Loucy (cell line): ENCODE data around the gene CSHL1.
A peak's percentile ranks its signal among the peaks of the same experiment; 100 is the strongest.
"Not testable (repeated sequence)": the region's sequence is repeated elsewhere in the genome, so short reads cannot be mapped to it uniquely, and the experiment has no call there.

Experiments used
- H2AFZ ChIP-seq: fragments of 200-600 bp; sonication (generic); 2 replicates; pipeline ENCODE4 v1.6.0; 2016; ENCODE audit warnings: antibody characterized with exemption, mild to moderate bottlenecking, low read length, moderate library complexity
- H3F3A ChIP-seq: fragments of 200-600 bp; 2 replicates; pipeline ENCODE4 v1.6.0; 2016; ENCODE audit warnings: antibody characterized with exemption, low read depth, mild to moderate bottlenecking
- H3K27me3 ChIP-seq: fragments of 200-600 bp; sonication (generic); 2 replicates; pipeline ENCODE4 v1.6.1; 2014; ENCODE audit warnings: low read length, mild to moderate bottlenecking; ENCODE audit not compliant: insufficient read depth, poor library complexity, severe bottlenecking
- H3K36me3 ChIP-seq: fragments of 200-600 bp; sonication (generic); 2 replicates; pipeline ENCODE4 v1.6.1; 2016; ENCODE audit warnings: low read length; ENCODE audit not compliant: insufficient read depth
- H3K4me1 ChIP-seq: fragments of 200-600 bp; sonication (generic); 2 replicates; pipeline ENCODE4 v1.5.1; 2014; ENCODE audit warnings: low read length, mild to moderate bottlenecking; ENCODE audit not compliant: insufficient read depth, poor library complexity, severe bottlenecking
- H3K4me2 ChIP-seq: fragments of 200-600 bp; sonication (generic); 2 replicates; pipeline ENCODE4 v1.6.0; 2014; ENCODE audit warnings: antibody characterized with exemption, low read length, low read depth, mild to moderate bottlenecking; ENCODE audit not compliant: poor library complexity, severe bottlenecking
- H3K4me3 ChIP-seq: fragments of 200-600 bp; sonication (generic); 2 replicates; pipeline ENCODE4 v1.5.1; 2014; ENCODE audit warnings: low read length, mild to moderate bottlenecking, mixed read lengths; ENCODE audit not compliant: poor library complexity, severe bottlenecking
- H3K79me2 ChIP-seq: fragments of 200-600 bp; sonication (generic); 2 replicates; pipeline ENCODE4 v1.6.1; 2014; ENCODE audit warnings: low read length; ENCODE audit not compliant: insufficient read depth
- H3K9ac ChIP-seq: fragments of 200-600 bp; sonication (generic); 2 replicates; pipeline ENCODE4 v1.6.0; 2014; ENCODE audit warnings: mild to moderate bottlenecking, low read depth, low read length, moderate library complexity; ENCODE audit not compliant: poor library complexity, severe bottlenecking
- H3K9me2 ChIP-seq: fragments of 200-600 bp; sonication (generic); replicated peaks from 2 replicates; pipeline ENCODE4 v1.6.1; 2016; ENCODE audit warnings: low read depth, low read length, mixed read lengths
- H3K9me3 ChIP-seq: fragments of 200-600 bp; sonication (generic); 2 replicates; pipeline ENCODE4 v1.6.1; 2014; ENCODE audit warnings: mild to moderate bottlenecking, antibody characterized with exemption, low read length, low read depth; ENCODE audit not compliant: insufficient read depth
- H4K20me1 ChIP-seq: fragments of 200-600 bp; sonication (generic); 2 replicates; pipeline ENCODE4 v1.6.0; 2014; ENCODE audit warnings: antibody characterized with exemption, low read length, mild to moderate bottlenecking; ENCODE audit not compliant: insufficient read depth, poor library complexity, severe bottlenecking
- CTCF ChIP-seq: fragments of 200-600 bp; sonication (generic); conservative IDR thresholded peaks from 2 replicates; pipeline ENCODE4 v1.5.1; 2014; ENCODE audit warnings: mild to moderate bottlenecking, antibody characterized with exemption, low read length
- EZH2phosphoT487 ChIP-seq: fragments of 200-600 bp; IDR thresholded peaks from 2 replicates; pipeline ENCODE4 v1.6.1; 2018; ENCODE audit warnings: antibody characterized with exemption, mild to moderate bottlenecking, moderate library complexity, borderline replicate concordance

CSHL1 gene

GRCh38 chr17:63914471-63914870 is 3.4 kb upstream of the CSHL1 start:
- Histone ChIP-seq H3K36me3 (no peaks in the 10 kb centered on the region), H3K27me3 (no peaks in the 10 kb centered on the region), H3K9me3 (no peaks in the 10 kb centered on the region), H3K9me2 (no peaks in the 10 kb centered on the region), H3K79me2 (no peaks in the 10 kb centered on the region), H3K4me1 (peaks cover 2% of the 10 kb centered on the region), H4K20me1 (no peaks in the 10 kb centered on the region), H3K9ac (no peak overlapping the region), H3K4me3 (no peak overlapping the region), H2AFZ (no peak overlapping the region), H3F3A (no peaks in the 10 kb centered on the region), H3K4me2 (no peak overlapping the region)
- TF ChIP-seq CTCF (no peak), EZH2phosphoT487 (no peak)

GRCh38 chr17:63911657-63912100 is 621 bp upstream of the CSHL1 start:
- TF ChIP-seq EZH2phosphoT487 (no peak), CTCF (peak; percentile 60)
- H3K27me3 ChIP-seq, result no peaks in the 10 kb centered on the region

GRCh38 chr17:63910096-63910495 is 962 bp downstream of the CSHL1 start:
- no peaks in the 10 kb centered on the region for H3K9me3 ChIP-seq
- H3K9me2 ChIP-seq, result no peaks in the 10 kb centered on the region
- no peaks in the 10 kb centered on the region for H3K36me3 ChIP-seq
- no peak overlapping the region for H3K9ac ChIP-seq
- no peaks in the 10 kb centered on the region for H3K79me2 ChIP-seq
- no peaks in the 10 kb centered on the region for H3K4me1 ChIP-seq
- no peak overlapping the region for H2AFZ ChIP-seq
- no peaks in the 10 kb centered on the region for H3K27me3 ChIP-seq
- no peak overlapping the region for H3K4me2 ChIP-seq
- H3F3A ChIP-seq, result no peaks in the 10 kb centered on the region
- H3K4me3 ChIP-seq, result no peak overlapping the region
- TF ChIP-seq CTCF (no peak), EZH2phosphoT487 (no peak)
- no peaks in the 10 kb centered on the region for H4K20me1 ChIP-seq

More at GRCh38 chr17:63911657-63912100, 621 bp upstream of the CSHL1 start:
- H3K9me2 ChIP-seq, result no peaks in the 10 kb centered on the region
- H3K4me1 ChIP-seq, result no peaks in the 10 kb centered on the region
- H3K9ac ChIP-seq, result no peak overlapping the region
- H2AFZ ChIP-seq, result no peak overlapping the region
- no peak overlapping the region for H3K4me3 ChIP-seq
- no peak overlapping the region for H3K4me2 ChIP-seq
- H3F3A ChIP-seq, result no peaks in the 10 kb centered on the region
- no peaks in the 10 kb centered on the region for H3K36me3 ChIP-seq
- H4K20me1 ChIP-seq, result no peaks in the 10 kb centered on the region
- H3K79me2 ChIP-seq, result no peaks in the 10 kb centered on the region
- no peaks in the 10 kb centered on the region for H3K9me3 ChIP-seq

- not testable (repeated sequence) for H3K79me2 ChIP-seq, H4K20me1 ChIP-seq, H3K4me2 ChIP-seq, H3F3A ChIP-seq, H3K4me1 ChIP-seq, H3K9me2 ChIP-seq, H3K36me3 ChIP-seq, H3K4me3 ChIP-seq, H3K27me3 ChIP-seq, H3K9ac ChIP-seq, H3K9me3 ChIP-seq, H2AFZ ChIP-seq
Measured at GRCh38 chr17:63909586-63909985, 1.5 kb downstream of the CSHL1 start.
